Activated CD4-positive, CD25-positive, alpha-beta regulatory T cell treated with anti-CD3 and anti-CD28 coated beads, Interleukin-2, amount 50 U/mL, for 16 hours (primary cell): ENCODE measurements around the gene ELF1.

Experiments used
- DNase-seq: peaks from one replicate; pipeline ENCODE4 v3.0.0-alpha.2; 2020; ENCODE audit warnings: low read depth, low spot score

ELF1 gene

DNA sequence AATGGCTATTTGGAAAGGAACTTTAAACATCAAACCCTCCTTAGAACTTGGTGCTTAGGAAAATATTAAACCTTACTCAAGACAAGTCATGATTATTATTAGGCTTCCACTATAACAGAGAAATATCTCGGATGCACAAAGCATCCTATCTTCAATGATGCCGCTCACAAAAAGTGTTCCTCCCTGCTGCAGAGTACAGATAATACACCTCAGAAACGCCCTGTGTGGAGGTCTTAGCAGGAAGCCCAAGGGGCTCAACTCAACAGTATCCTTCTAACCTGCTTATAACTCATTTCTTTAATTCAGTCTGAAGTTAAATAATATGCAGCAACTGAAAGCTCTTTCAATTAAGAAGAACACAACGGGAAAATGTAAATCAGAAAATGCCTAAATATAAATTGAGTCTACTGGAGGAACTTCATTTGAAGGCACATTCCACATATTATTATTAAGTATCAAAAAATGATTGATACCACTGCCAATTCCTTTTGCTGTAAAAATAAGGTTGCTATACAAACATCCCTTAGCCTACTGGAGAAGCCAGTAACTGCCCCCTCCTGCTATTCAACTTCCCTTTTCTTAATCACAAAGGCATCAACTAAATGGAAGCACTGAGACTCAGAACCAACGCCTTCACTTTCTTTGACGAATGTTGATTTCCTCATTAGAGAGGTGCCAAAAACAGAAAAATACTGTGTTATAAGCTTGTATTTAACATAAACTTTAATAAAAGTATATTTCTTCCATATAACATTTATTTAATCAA is 12.0 kb downstream of the ELF1 start:
- no peak for DNase-seq

DNA sequence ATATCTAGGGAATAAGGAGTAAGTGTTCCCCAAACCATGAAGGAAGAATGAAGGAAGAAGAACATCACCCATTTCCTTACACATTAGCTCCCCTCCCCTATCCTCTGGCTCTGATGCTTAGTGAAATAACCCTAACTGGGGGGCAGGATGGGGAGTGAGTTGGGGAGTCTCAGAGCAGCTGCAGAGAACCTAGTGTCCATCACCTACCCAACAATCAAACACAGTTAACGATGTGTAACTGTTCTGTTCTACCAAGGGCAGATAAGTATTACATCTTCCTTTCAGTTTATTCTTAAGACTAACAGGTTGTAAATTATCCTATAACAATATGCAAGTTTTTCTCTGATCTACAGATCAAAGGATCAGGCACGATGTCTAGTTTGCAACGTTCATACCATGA is 12.8 kb downstream of the ELF1 start:
- no peak for DNase-seq

DNA sequence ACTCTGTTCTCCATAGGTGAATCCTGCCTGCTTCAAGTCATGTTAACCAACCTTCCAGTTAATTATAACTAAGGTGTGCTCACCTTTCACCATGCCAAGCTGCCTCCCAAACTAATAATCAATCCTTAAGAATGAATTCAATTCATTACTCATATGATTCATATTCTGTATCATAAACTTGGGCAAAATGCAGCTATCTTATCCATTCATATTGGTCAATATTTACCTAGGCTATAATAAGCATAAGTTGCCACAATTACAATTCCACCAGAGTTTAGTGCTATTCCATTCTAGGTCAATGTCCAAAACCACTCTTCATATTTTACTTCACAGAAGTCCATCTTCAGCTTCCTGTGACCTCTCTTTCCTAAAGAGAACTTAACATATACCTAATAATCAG is 13.4 kb downstream of the ELF1 start:
- DNase-seq, result no peak

GRCh38 chr13:41004875-41005693 is 14.0 kb downstream of the ELF1 start:
- DNase-seq, result no peak

GRCh38 chr13:41002606-41003005 is 16.5 kb downstream of the ELF1 start:
- DNase-seq, result no peak

GRCh38 chr13:41001695-41002094 is 17.4 kb downstream of the ELF1 start:
- DNase-seq, result no peak

GRCh38 chr13:40999416-40999815 is 19.7 kb downstream of the ELF1 start:
- DNase-seq, result no peak

DNA sequence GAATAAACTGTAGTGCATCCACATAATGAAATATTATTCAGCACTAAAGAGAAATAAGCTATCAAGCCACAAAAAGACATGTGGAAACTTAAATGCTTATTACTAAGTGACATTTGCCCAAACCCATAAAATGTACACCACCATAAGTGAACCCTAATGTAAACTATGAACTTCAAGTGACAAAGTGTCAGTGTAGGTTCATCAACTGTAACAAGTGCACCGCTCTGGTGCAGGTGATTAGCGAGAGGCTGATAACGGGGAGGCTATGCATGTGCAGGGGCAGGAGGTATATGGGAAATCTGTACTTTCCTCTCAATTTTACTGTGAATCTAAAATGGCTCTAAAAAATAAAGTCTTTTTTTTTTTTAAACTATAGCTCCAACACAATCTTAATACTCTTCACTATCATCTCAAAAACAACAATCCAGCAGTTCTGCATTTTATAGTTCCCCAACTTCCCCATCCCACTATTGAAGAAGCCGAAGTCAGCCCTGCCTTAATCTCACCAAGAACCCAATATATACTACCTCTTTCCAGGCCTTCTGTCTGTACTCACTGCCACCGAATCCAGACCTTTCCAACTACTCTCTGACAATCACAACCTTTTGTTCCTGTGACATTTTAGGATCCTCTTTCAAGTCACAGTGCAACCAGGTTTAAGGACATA is 22.6 kb downstream of the ELF1 start:
- no peak for DNase-seq

DNA sequence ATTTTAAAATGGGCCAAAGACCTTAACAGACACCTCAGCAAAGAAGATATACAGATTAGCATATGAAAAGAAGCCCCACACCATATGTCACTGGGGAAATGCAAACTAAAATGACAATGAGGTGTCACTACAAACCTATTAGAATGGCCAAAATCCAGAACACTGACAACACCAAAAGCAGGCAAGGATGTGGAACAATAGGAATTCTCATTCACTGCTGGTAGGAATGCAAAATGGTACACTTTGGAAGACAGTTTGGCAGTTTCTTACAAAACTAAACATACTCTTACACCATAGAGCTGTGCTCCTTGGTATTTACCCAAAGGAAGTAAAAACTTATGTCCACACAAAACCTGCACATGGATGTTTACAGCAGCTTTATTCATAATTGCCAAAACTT is 23.1 kb downstream of the ELF1 start:
- DNase-seq, result no peak

GRCh38 chr13:40994581-40995230 is 24.4 kb downstream of the ELF1 start:
- DNase-seq, result no peak

GRCh38 chr13:40993987-40994386 is 25.1 kb downstream of the ELF1 start:
- no peak for DNase-seq

GRCh38 chr13:40992678-40993518 is 26.2 kb downstream of the ELF1 start:
- no peak for DNase-seq

- DNase-seq, result no peak
Observed at GRCh38 chr13:40987606-40988280, 31.4 kb downstream of the ELF1 start.

DNA sequence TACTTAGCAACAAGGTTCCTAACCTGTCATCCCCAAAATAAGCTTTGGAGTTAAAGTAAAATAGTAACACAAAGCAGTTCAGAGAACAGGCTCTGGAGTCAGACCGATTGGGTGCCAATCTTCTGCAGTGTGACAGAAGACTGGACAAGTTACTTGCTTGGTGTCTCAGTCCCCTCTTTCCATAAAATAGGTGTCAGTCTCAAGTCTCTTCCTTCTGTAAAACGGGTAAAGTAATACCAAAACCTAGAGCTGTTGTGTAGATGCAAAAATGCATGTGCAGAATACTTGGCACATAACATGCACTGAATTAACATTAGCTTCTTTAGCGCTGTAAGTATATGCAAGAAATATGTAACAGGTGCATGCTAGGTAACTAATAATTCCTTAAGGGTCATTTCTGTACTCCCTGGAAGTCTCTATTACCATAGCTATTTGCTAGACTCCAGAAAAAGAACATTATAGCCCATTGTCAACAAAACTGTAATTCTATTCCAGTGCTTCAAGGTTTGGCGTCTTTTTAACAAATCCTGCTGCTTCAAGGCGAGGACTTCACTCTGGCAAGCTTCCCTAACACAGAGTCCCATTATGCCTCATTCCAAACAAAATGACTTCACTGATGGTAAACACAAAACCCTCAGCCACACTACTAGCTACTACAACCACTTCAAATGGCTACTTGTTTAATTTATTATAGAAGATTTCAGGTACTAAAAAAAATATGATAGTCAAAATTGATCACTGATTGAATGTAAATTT is 32.8 kb downstream of the ELF1 start:
- DNase-seq, result no peak

GRCh38 chr13:40985381-40986100 is 33.6 kb downstream of the ELF1 start:
- no peak for DNase-seq

DNA sequence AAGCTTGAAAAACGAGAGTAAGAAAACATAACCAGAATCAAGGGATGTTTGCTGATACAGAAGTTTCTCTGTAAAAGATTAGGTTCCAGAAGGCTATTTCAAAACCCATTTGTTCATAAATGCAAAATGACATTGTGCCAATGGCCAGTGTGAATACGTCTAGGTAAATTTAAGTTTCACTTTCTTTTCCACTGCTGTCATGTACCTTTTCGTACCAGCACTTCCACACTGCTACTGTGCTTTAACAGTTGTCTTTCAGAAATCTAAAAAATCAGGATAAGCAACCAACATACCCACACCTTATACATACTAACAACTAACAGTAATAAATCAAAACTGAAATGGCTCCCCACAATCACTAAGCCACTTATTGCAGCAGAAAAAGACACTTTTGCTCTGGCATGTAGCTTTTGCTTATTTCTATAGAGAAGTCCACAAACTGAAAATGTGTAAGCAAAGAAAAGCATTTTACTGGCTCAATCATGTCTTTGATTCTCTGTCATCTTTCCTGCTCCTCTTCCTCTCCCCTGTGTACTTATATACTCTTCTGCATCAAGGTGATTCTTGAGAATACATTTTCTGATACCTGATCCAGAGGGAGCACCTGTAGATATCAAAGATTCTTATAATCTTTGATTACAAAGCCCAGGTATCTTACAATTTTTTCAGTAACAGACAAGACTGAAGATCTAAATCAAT is 34.3 kb downstream of the ELF1 start:
- DNase-seq, result no peak

DNA sequence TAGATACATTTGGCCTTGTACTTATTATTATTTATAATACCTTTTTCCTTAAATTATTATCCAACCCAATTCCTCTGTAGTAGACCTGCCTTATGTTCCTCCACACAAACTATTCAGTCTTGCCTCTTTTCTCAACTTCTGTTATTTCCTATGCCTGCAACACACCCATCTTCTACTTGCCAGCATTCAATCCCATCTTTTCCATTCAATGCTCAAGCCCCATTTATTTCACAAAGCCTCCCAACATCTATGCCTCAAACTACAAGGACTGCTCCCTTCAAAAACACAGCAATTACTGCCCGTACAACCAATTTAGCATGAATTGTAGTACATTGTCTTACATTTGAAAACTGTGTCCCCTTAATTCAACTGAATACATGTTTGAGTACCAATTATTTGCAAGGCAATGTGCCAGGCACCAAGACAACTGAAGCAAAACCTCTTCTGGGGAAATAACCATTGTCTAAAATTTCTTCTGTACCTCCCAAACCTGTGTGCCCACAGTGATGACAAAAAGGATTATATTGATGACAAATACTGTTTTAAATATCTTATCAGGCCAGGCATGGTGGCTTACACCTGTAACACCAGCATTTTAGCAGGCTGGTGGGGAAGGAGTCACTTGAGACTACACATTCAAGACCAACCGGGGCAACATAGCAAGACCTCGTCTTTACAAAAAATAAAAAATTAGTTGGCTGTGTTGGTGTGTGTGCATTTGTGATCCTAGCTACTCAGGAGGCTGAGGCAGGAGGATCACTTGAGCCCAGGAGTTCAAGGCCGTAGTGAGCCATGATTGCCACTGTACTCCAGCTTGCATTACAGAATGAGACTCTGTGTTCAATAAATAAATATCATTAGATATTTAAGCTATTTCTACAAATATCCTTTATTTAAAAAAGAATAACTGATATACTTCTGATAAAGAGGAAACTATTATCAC is 35.1 kb downstream of the ELF1 start:
- DNase-seq, result no peak
